ENCODE measurements around the gene PRLR. TPM values are rescaled to one million over a fixed set of nuclear protein-coding genes. Genes with fewer than 3 reads are reported as not detected.
"Not testable (repeated sequence)": the region's sequence is repeated elsewhere in the genome, so short reads cannot be mapped to it uniquely, and the experiment has no call there.

The PRLR gene
- total and polyA plus RNA-seq, 5 donors = 0.20 to 1.7 (median 0.95) TPM

DNA sequence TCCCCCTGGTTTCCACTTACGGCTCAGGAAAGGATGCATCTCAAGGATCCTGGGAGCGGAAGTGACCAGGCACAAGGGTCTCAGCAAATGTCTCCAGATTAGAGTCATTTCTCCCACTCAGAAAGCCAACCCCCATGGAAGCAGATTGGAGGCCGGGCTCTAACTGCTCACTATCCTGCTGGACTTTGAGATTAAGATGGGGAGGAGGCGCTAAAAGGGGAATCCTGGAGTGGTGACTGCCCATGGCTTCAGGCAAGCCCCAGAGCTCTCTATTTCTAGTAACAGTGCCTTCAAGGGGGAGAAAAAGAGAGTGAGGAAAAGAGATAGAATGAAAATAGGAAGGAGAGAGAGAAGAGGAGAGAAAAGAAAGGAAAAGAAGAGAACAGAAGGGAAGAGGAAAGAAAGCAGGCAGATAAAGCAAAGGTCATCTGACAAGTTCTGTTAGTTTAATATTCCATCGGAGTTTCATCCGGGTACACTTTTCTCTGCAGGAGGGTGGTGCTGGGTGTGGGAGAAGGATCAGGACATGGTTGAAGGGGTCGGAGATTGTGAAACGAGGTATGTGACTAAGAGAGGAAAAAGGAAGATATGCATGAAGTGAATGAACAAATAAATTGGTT, 182.4 kb downstream of the PRLR start, which contains the start of gene AGXT2:
AGXT2 (minus strand) TSS at position 165 of the 620 bp plus-strand sequence; CDS start at position 108, 57 bp downstream.
- H3K27me3 ChIP-seq (ENCODE audit: control insufficient read depth, insufficient read depth) = no peaks in the 10 kb centered on the region
- DNase-seq (no peak), ATAC-seq (no peak)
- H3K27ac ChIP-seq (ENCODE audit: low read length) = no peak within 1 kb of the TSS
- H3K4me3 ChIP-seq (ENCODE audit: low read length) = no peak within 1 kb of the TSS
- no peaks in the 10 kb centered on the region for H3K9me3 ChIP-seq (ENCODE audit: control insufficient read depth, low read length)
- no peaks in the 10 kb centered on the region for H3K4me1 ChIP-seq (ENCODE audit: control insufficient read depth, insufficient read depth, low read length)
- WGBS = 73% methylated on average over 8 of the region's 8 CpGs
- intact Hi-C loops (cut with DNase I) = no loop called here

DNA sequence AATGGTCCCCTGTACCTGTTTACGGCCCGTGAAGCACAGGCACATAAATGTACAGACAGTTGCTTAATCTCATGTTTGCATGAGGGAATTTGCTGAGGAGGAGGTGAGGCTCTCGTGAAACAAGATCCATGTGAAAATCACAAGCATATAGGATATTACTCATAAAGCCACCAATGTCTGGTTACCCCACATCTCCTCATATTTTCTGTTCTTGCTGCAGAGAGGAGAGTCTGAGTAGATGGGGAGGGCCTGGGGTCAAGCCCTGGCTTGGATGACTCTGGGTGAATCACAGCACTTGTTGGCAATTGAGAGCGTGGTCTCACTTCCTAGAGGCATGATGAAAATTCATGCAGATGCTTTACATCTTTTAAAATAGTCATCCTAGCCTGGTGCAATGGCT, 183.5 kb downstream of the PRLR start:
- DNase-seq (no peak), ATAC-seq (no peak)
- WGBS = 89% methylated on average over 4 of the region's 4 CpGs
- H3K27me3 ChIP-seq (ENCODE audit: control insufficient read depth, insufficient read depth) = no peaks in the 10 kb centered on the region
- H3K27ac ChIP-seq (ENCODE audit: low read length) = no peak overlapping the region
- H3K4me3 ChIP-seq (ENCODE audit: low read length) = no peak overlapping the region
- intact Hi-C loops (cut with DNase I) = no loop called here
- H3K4me1 ChIP-seq (ENCODE audit: control insufficient read depth, insufficient read depth, low read length) = no peaks in the 10 kb centered on the region
- H3K9me3 ChIP-seq (ENCODE audit: control insufficient read depth, low read length) = no peaks in the 10 kb centered on the region

- no peaks in the 10 kb centered on the region for H3K4me1 ChIP-seq (ENCODE audit: control insufficient read depth, insufficient read depth, low read length)
- no peaks in the 10 kb centered on the region for H3K27me3 ChIP-seq (ENCODE audit: control insufficient read depth, insufficient read depth)
- intact Hi-C loops (cut with DNase I) = no loop called here
- 47% methylated on average over 1 of the region's 1 CpG for WGBS
- H3K4me3 ChIP-seq (ENCODE audit: low read length) = no peak overlapping the region
- no peak for DNase-seq
- H3K27ac ChIP-seq (ENCODE audit: low read length) = no peak overlapping the region
- peaks cover 2% of the 10 kb centered on the region for H3K9me3 ChIP-seq (ENCODE audit: control insufficient read depth, low read length)
- ATAC-seq = no peak
These were observed 185.0 kb downstream of the PRLR start for GRCh38 chr5:35045280-35045679.

GRCh38 chr5:35044649-35045048, 185.6 kb downstream of the PRLR start:
- Histone ChIP-seq H3K4me3 (ENCODE audit: low read length) (no peak overlapping the region), H3K9me3 (ENCODE audit: control insufficient read depth, low read length) (peaks cover 2% of the 10 kb centered on the region), H3K4me1 (ENCODE audit: control insufficient read depth, insufficient read depth, low read length) (no peaks in the 10 kb centered on the region), H3K27ac (ENCODE audit: low read length) (no peak overlapping the region), H3K27me3 (ENCODE audit: control insufficient read depth, insufficient read depth) (no peaks in the 10 kb centered on the region)
- 73% methylated on average over 4 of the region's 4 CpGs for WGBS
- ATAC-seq (no peak), DNase-seq (no peak)
- intact Hi-C loops (cut with DNase I) = no loop called here

DNA sequence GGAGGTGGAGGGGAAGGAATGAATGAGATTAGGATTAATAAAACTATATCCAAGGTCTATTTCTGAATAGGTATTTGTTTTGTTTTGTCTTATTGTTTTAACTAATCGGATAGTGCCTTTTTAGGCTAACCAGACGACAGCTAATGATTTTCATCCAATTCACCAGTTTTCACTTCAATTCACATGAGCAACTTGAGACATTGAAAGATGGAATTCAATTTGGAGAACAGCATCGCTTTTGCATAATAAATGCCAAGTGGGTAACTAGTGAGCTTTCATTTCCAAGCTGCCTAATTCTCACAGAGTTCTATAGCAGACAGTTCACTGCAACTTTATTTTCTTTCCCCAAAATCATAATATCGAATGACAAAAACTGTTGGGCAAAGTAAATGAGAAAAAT, 187.5 kb downstream of the PRLR start:
- DNase-seq = no peak
- WGBS = 75% methylated on average over 4 of the region's 4 CpGs
- Histone ChIP-seq H3K27ac (ENCODE audit: low read length) (no peak overlapping the region), H3K4me3 (ENCODE audit: low read length) (no peak overlapping the region), H3K4me1 (ENCODE audit: control insufficient read depth, insufficient read depth, low read length) (no peaks in the 10 kb centered on the region), H3K27me3 (ENCODE audit: control insufficient read depth, insufficient read depth) (no peaks in the 10 kb centered on the region), H3K9me3 (ENCODE audit: control insufficient read depth, low read length) (peaks cover 2% of the 10 kb centered on the region)
- ATAC-seq = no peak
- intact Hi-C loops (cut with DNase I) = no loop called here

GRCh38 chr5:35041261-35041660, 189.0 kb downstream of the PRLR start:
- Histone ChIP-seq H3K27ac (ENCODE audit: low read length) (no peak overlapping the region), H3K4me3 (ENCODE audit: low read length) (no peak overlapping the region), H3K27me3 (ENCODE audit: control insufficient read depth, insufficient read depth) (no peaks in the 10 kb centered on the region), H3K9me3 (ENCODE audit: control insufficient read depth, low read length) (peaks cover 2% of the 10 kb centered on the region), H3K4me1 (ENCODE audit: control insufficient read depth, insufficient read depth, low read length) (no peaks in the 10 kb centered on the region)
- ATAC-seq = no peak
- intact Hi-C loops (cut with DNase I) = no loop called here
- 42% methylated on average over 3 of the region's 3 CpGs for WGBS
- no peak for DNase-seq

GRCh38 chr5:35038891-35039290, 191.4 kb downstream of the PRLR start:
- Histone ChIP-seq H3K27ac (ENCODE audit: low read length) (no peak overlapping the region), H3K4me3 (ENCODE audit: low read length) (no peak overlapping the region), H3K9me3 (ENCODE audit: control insufficient read depth, low read length) (peaks cover 2% of the 10 kb centered on the region), H3K27me3 (ENCODE audit: control insufficient read depth, insufficient read depth) (no peaks in the 10 kb centered on the region), H3K4me1 (ENCODE audit: control insufficient read depth, insufficient read depth, low read length) (no peaks in the 10 kb centered on the region)
- 32% methylated on average over 2 of the region's 2 CpGs for WGBS
- intact Hi-C loops (cut with DNase I) = no loop called here
- DNase-seq (no peak), ATAC-seq (peak; percentile 16 to 22)

- H3K27me3 ChIP-seq (ENCODE audit: control insufficient read depth, insufficient read depth) = no peaks in the 10 kb centered on the region
- DNase-seq = no peak
- no peak overlapping the region for H3K27ac ChIP-seq (ENCODE audit: low read length)
- WGBS = 74% methylated on average over 4 of the region's 4 CpGs
- peaks cover 2% of the 10 kb centered on the region for H3K9me3 ChIP-seq (ENCODE audit: control insufficient read depth, low read length)
- H3K4me1 ChIP-seq (ENCODE audit: control insufficient read depth, insufficient read depth, low read length) = no peaks in the 10 kb centered on the region
- H3K4me3 ChIP-seq (ENCODE audit: low read length) = no peak overlapping the region
- no peak for ATAC-seq
- intact Hi-C loops (cut with DNase I) = no loop called here
These were observed 193.8 kb downstream of the PRLR start for GRCh38 chr5:35036536-35036935.

DNA sequence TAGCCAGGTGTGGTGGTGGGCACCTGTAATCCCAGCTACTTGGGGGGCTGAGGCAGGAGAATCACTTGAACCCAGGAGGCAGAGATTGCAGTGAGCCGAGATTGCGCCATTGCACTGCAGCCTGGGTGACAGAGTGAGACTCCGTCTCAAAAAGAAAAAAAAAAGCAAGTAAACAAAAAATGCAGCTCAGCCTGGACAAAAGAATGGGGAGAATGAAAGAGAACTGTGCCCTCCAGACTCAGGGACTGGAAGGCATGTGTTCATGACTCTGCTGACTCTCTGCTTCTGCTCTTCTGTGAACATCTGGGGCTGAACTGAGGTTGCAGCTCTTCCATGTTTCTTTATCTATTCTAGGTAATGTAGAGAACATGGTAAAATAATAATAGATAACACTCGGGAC, 194.4 kb downstream of the PRLR start:
- ATAC-seq; H3K4me1 ChIP-seq (ENCODE audit: control insufficient read depth, insufficient read depth, low read length); intact Hi-C loops (cut with DNase I); DNase-seq; H3K4me3 ChIP-seq (ENCODE audit: low read length); H3K27me3 ChIP-seq (ENCODE audit: control insufficient read depth, insufficient read depth); H3K27ac ChIP-seq (ENCODE audit: low read length); H3K9me3 ChIP-seq (ENCODE audit: control insufficient read depth, low read length): not testable (repeated sequence)
- WGBS = 84% methylated on average over 4 of the region's 4 CpGs

DNA sequence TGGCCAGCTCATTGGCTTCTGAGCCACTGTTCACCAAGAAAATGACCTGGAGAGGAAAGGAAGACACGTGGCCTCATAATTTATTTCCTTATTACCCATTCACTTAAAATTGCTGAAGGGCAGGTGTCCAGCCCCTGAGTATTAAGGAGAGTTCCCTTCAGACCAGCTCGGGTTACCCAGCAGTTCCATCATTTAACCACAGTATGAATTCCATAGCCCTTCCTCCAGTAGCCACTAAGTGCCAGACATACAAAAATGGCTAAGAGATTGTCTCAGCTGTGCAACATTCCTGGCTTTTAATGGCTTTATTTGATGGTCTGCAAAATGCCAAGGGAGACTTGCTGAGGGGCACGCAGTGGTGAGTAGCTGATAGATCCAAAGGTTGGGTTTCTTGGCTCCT, 195.0 kb downstream of the PRLR start:
- no peak overlapping the region for H3K27ac ChIP-seq (ENCODE audit: low read length)
- WGBS = 86% methylated on average over 3 of the region's 3 CpGs
- H3K27me3 ChIP-seq (ENCODE audit: control insufficient read depth, insufficient read depth) = no peaks in the 10 kb centered on the region
- no peak overlapping the region for H3K4me3 ChIP-seq (ENCODE audit: low read length)
- H3K4me1 ChIP-seq (ENCODE audit: control insufficient read depth, insufficient read depth, low read length) = no peaks in the 10 kb centered on the region
- intact Hi-C loops (cut with DNase I) = no loop called here
- ATAC-seq (no peak), DNase-seq (no peak)
- no peaks in the 10 kb centered on the region for H3K9me3 ChIP-seq (ENCODE audit: control insufficient read depth, low read length)

DNA sequence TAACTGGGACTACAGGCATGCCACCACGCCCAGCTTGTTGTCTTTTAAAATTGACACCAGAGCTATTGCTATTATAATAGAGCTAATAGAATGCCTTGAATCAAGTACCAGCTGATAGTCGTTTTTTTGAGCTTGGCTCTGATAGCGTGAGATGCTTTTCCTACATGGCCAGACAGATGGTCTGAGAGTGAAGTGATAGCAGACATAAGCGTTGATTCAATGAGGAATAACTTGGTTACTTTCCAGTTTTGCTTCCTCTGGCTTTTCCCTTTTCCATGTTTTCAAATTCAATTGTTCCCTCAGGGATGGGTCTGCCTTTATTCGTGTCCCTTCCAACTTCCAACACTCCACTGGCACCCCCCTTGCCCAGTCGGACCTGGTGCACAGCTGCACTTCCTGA, 197.9 kb downstream of the PRLR start:
- DNase-seq (no peak), ATAC-seq (no peak)
- 34% methylated on average over 6 of the region's 6 CpGs for WGBS
- no peaks in the 10 kb centered on the region for H3K9me3 ChIP-seq (ENCODE audit: control insufficient read depth, low read length)
- no peaks in the 10 kb centered on the region for H3K4me1 ChIP-seq (ENCODE audit: control insufficient read depth, insufficient read depth, low read length)
- H3K4me3 ChIP-seq (ENCODE audit: low read length) = no peak overlapping the region
- no peaks in the 10 kb centered on the region for H3K27me3 ChIP-seq (ENCODE audit: control insufficient read depth, insufficient read depth)
- no peak overlapping the region for H3K27ac ChIP-seq (ENCODE audit: low read length)
- intact Hi-C loops (cut with DNase I) = no loop called here

DNA sequence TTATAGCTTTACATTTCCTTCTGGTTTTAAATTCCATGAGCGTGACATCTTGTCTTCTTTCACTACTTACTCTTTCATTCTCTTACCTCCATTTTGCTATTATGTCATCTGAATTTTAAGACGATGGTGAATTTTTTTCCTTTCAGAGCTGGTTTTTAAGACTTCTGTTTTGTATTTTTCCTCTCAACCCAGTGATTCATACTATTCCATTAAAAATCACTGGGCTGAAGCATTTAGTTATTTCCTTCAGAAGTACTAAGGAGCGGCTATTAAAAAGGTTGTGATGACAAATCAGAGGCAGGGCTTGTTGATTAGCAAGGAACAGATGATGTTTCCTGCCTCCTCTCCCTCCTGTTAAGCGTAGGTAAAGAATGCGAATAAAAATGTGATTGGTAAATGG, 199.0 kb downstream of the PRLR start:
- intact Hi-C loops (cut with DNase I) = no loop called here
- Histone ChIP-seq H3K4me1 (ENCODE audit: control insufficient read depth, insufficient read depth, low read length) (no peaks in the 10 kb centered on the region), H3K4me3 (ENCODE audit: low read length) (no peak overlapping the region), H3K9me3 (ENCODE audit: control insufficient read depth, low read length) (no peaks in the 10 kb centered on the region), H3K27me3 (ENCODE audit: control insufficient read depth, insufficient read depth) (no peaks in the 10 kb centered on the region), H3K27ac (ENCODE audit: low read length) (no peak overlapping the region)
- ATAC-seq (no peak), DNase-seq (no peak)
- WGBS = 83% methylated on average over 5 of the region's 5 CpGs

Measured in right cardiac atrium (tissue), 5 donors.